Activated B cell treated with CpG ODN at 0.5 μM for 24 hours (primary cell): ENCODE data around the gene SEC14L5. TPM values are rescaled to one million over a fixed set of nuclear protein-coding genes. Genes with fewer than 3 reads are reported as not detected.

Experiments
- ATAC-seq: fragments of 200-7000 bp; cut with Tn5 transposase; one replicate; pipeline ENCODE4 v1.10.0; 2021; ENCODE audit warnings: low read depth, mild to moderate bottlenecking, moderate library complexity
- CTCF ChIA-PET: fragments of 350-600 bp; sonication (Branson Sonifier 250); formaldehyde crosslinking; loops from one replicate; lab custom pipeline; 2021; ENCODE audit warnings: antibody characterized with exemption; lab: Charles Lee
- POLR2A ChIA-PET: fragments of 350-600 bp; sonication (Branson Sonifier 250); formaldehyde crosslinking; loops from one replicate; lab custom pipeline; 2021; ENCODE audit warnings: antibody characterized with exemption; lab: Charles Lee
- DNase-seq: peaks from one replicate; pipeline ENCODE4 v3.0.0; 2022
- H3K27ac Mint-ChIP-seq: one replicate; pipeline ENCODE4 v1.8.0; 2020; ENCODE audit warnings: mixed read lengths
- H3K27me3 Mint-ChIP-seq: one replicate; pipeline ENCODE4 v1.8.0; 2021; ENCODE audit warnings: mixed read lengths
- H3K36me3 Mint-ChIP-seq: one replicate; pipeline ENCODE4 v1.8.0; 2021; ENCODE audit warnings: low read depth, mixed read lengths
- H3K4me1 Mint-ChIP-seq: one replicate; pipeline ENCODE4 v1.8.0; 2021; ENCODE audit warnings: mixed read lengths
- H3K4me3 Mint-ChIP-seq: one replicate; pipeline ENCODE4 v1.8.0; 2020; ENCODE audit warnings: mild to moderate bottlenecking, mixed read lengths
- H3K9me3 Mint-ChIP-seq: one replicate; pipeline ENCODE4 v1.8.0; 2020; ENCODE audit warnings: mixed read lengths
- CTCF ChIP-seq: fragments of 200-600 bp; IDR thresholded peaks from one replicate; pipeline ENCODE4 v1.8.0; 2022; ENCODE audit warnings: antibody characterized with exemption, mild to moderate bottlenecking
- intact Hi-C: fragments of 100-400 bp; cut with micrococcal nuclease; formaldehyde crosslinking; loops from one replicate; pipeline ENCODE4 v1.15.1; 2024
- total RNA-seq: library from RNA; stranded (reverse); gene quantifications from 2 replicates; pipeline ENCODE4 v1.2.3, GENCODE V29; 2022

SEC14L5 gene
- total RNA-seq, 1 donor from 2014 or later: not detected

- no peak for TF ChIP-seq CTCF
- H3K4me3 Mint-ChIP-seq: no peak overlapping the region
- no peak overlapping the region for H3K27ac Mint-ChIP-seq
- intact Hi-C loops: no loop called here
- no peaks in the 10 kb centered on the region for H3K9me3 Mint-ChIP-seq
- CTCF ChIA-PET: no interaction called here
- POLR2A ChIA-PET: interaction anchor here (0.6 kb wide), 1 partner anchor 833 kb away, joined by 3 read pairs; no protein-coding TSS in a partner anchor
- no peaks in the 10 kb centered on the region for H3K36me3 Mint-ChIP-seq
- H3K4me1 Mint-ChIP-seq: no peaks in the 10 kb centered on the region
- ATAC-seq (no peak), DNase-seq (no peak)
- peaks cover 4% of the 10 kb centered on the region for H3K27me3 Mint-ChIP-seq
These were observed 45.1 kb downstream of the SEC14L5 start for GRCh38 chr16:5003211-5003610.

- Mint-ChIP-seq H3K9me3 (no peaks in the 10 kb centered on the region), H3K27ac (no peak overlapping the region), H3K4me1 (no peaks in the 10 kb centered on the region), H3K4me3 (no peak overlapping the region), H3K36me3 (no peaks in the 10 kb centered on the region), H3K27me3 (peaks cover 5% of the 10 kb centered on the region)
- no peak for TF ChIP-seq CTCF
- ATAC-seq (no peak), DNase-seq (no peak)
- CTCF ChIA-PET: no interaction called here
- intact Hi-C loops: no loop called here
- POLR2A ChIA-PET: no interaction called here
These were observed 45.7 kb downstream of the SEC14L5 start for GRCh38 chr16:5003828-5004227.

- intact Hi-C loops: no loop called here
- ATAC-seq: no peak
- no peak for TF ChIP-seq CTCF
- peaks cover 8% of the 10 kb centered on the region for H3K27me3 Mint-ChIP-seq
- no peak overlapping the region for H3K27ac Mint-ChIP-seq
- no peaks in the 10 kb centered on the region for H3K36me3 Mint-ChIP-seq
- H3K4me3 Mint-ChIP-seq: no peak overlapping the region
- ChIA-PET POLR2A (no interaction called here), CTCF (no interaction called here)
- no peaks in the 10 kb centered on the region for H3K9me3 Mint-ChIP-seq
- H3K4me1 Mint-ChIP-seq: no peaks in the 10 kb centered on the region
- no peak for DNase-seq
These were observed 46.2 kb downstream of the SEC14L5 start for GRCh38 chr16:5004311-5004710.

GRCh38 chr16:5005916-5006315 lies 47.8 kb downstream of the SEC14L5 start:
- Mint-ChIP-seq H3K9me3 (no peaks in the 10 kb centered on the region), H3K4me1 (no peaks in the 10 kb centered on the region), H3K27me3 (peaks cover 14% of the 10 kb centered on the region), H3K4me3 (no peak overlapping the region), H3K27ac (no peak overlapping the region), H3K36me3 (no peaks in the 10 kb centered on the region)
- ATAC-seq (no peak), DNase-seq (no peak)
- no peak for TF ChIP-seq CTCF
- intact Hi-C loops: no loop called here
- ChIA-PET POLR2A (no interaction called here), CTCF (no interaction called here)

GRCh38 chr16:5006348-5007193 lies 48.4 kb downstream of the SEC14L5 start:
- ATAC-seq (no peak), DNase-seq (no peak)
- intact Hi-C loops: no loop called here
- Mint-ChIP-seq H3K4me3 (no peak overlapping the region), H3K27ac (no peak overlapping the region), H3K4me1 (no peaks in the 10 kb centered on the region), H3K36me3 (no peaks in the 10 kb centered on the region), H3K9me3 (no peaks in the 10 kb centered on the region), H3K27me3 (peaks cover 15% of the 10 kb centered on the region)
- POLR2A ChIA-PET: no interaction called here
- CTCF ChIA-PET: no interaction called here
- no peak for TF ChIP-seq CTCF
